ENCODE data around the gene CDH24. TPM values are rescaled to one million over a fixed set of nuclear protein-coding genes. Genes with fewer than 3 reads are reported as not detected.

CDH24 gene
- polyA plus RNA-seq, 1 donor (not counting 4 experiments of a cell fraction or from before 2014, with no cell fraction given), result 3.9 TPM

GRCh38 chr14:23066368-23066767 lies 9.0 kb upstream of the CDH24 start:
- Histone ChIP-seq H4K20me1 (ENCODE audit: control insufficient read depth, extremely low read depth, insufficient read depth, low read length) (peaks cover 19% of the 10 kb centered on the region), H3K36me3 (ENCODE audit: control insufficient read depth in 2 of 2, extremely low read depth in 1 of 2, insufficient read depth in 2 of 2, low read length in 2 of 2) (peaks cover 54 to 66% of the 10 kb centered on the region in 2 experiments)

GRCh38 chr14:23063601-23064000 lies 6.3 kb upstream of the CDH24 start:
- peaks cover 17% of the 10 kb centered on the region for H3K4me1 ChIP-seq (ENCODE audit: control insufficient read depth, extremely low read depth, insufficient read depth, low read length)
- no peak overlapping the region for H2AFZ ChIP-seq (ENCODE audit: control insufficient read depth, low read length)
- H3K27ac ChIP-seq (ENCODE audit: control insufficient read depth, insufficient read depth, low read length), result no peak overlapping the region
- no peak overlapping the region for H3K4me3 ChIP-seq (ENCODE audit: control insufficient read depth in 2 of 3, extremely low read depth in 1 of 3, insufficient read depth in 2 of 3, low read depth in 1 of 3, low read length in 3 of 3)
- H3K36me3 ChIP-seq (ENCODE audit: control insufficient read depth in 2 of 2, extremely low read depth in 1 of 2, insufficient read depth in 2 of 2, low read length in 2 of 2), result peaks cover 63 to 75% of the 10 kb centered on the region in 2 experiments
- dilution Hi-C loops (cut with MboI; ENCODE audit: extremely low pct_ligation_motif_present, low sequenced_read_pairs), result no loop called here
- H3K9me1 ChIP-seq (ENCODE audit: control insufficient read depth, extremely low read depth, insufficient read depth, low read length), result peaks cover 4% of the 10 kb centered on the region
- DNase-seq (ENCODE audit: low read depth, low spot score), result no peak
- TF ChIP-seq, protein P1, sequence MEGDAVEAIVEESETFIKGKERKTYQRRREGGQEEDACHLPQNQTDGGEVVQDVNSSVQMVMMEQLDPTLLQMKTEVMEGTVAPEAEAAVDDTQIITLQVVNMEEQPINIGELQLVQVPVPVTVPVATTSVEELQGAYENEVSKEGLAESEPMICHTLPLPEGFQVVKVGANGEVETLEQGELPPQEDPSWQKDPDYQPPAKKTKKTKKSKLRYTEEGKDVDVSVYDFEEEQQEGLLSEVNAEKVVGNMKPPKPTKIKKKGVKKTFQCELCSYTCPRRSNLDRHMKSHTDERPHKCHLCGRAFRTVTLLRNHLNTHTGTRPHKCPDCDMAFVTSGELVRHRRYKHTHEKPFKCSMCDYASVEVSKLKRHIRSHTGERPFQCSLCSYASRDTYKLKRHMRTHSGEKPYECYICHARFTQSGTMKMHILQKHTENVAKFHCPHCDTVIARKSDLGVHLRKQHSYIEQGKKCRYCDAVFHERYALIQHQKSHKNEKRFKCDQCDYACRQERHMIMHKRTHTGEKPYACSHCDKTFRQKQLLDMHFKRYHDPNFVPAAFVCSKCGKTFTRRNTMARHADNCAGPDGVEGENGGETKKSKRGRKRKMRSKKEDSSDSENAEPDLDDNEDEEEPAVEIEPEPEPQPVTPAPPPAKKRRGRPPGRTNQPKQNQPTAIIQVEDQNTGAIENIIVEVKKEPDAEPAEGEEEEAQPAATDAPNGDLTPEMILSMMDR (optimal IDR thresholded peaks at IDR 0.05 in 1 of 3, IDR thresholded peaks at IDR 0.05 in 1 of 3, conservative IDR thresholded peaks at IDR 0.05 in 1 of 3; ENCODE audit: extremely low read depth in 1 of 3, insufficient read depth in 2 of 3, low read length in 3 of 3), result no peak
- TF ChIP-seq EZH2 (IDR thresholded peaks at IDR 0.05; ENCODE audit: low read length), result no peak
- H3K79me2 ChIP-seq (ENCODE audit: control insufficient read depth, insufficient read depth, low read length), result peaks cover 36% of the 10 kb centered on the region
- no peak overlapping the region for H3K4me2 ChIP-seq (ENCODE audit: control insufficient read depth, extremely low read depth, insufficient read depth, low read depth, low read length)
- no peaks in the 10 kb centered on the region for H3K9me3 ChIP-seq (ENCODE audit: control insufficient read depth, low read depth, low read length)
- H3K9ac ChIP-seq (ENCODE audit: control insufficient read depth, extremely low read depth, insufficient read depth, low read length), result no peak overlapping the region
- no peak for FAIRE-seq
- H4K20me1 ChIP-seq (ENCODE audit: control insufficient read depth, extremely low read depth, insufficient read depth, low read length), result peaks cover 17% of the 10 kb centered on the region
- no peaks in the 10 kb centered on the region for H3K27me3 ChIP-seq (ENCODE audit: control insufficient read depth, extremely low read depth, insufficient read depth, low read length)

More at GRCh38 chr14:23066368-23066767, 9.0 kb upstream of the CDH24 start:
- Histone ChIP-seq H3K9me1 (ENCODE audit: control insufficient read depth, extremely low read depth, insufficient read depth, low read length) (peaks cover 4% of the 10 kb centered on the region), H3K27ac (ENCODE audit: control insufficient read depth, insufficient read depth, low read length) (no peak overlapping the region), H3K4me2 (ENCODE audit: control insufficient read depth, extremely low read depth, insufficient read depth, low read depth, low read length) (no peak overlapping the region), H3K27me3 (ENCODE audit: control insufficient read depth, extremely low read depth, insufficient read depth, low read length) (no peaks in the 10 kb centered on the region), H2AFZ (ENCODE audit: control insufficient read depth, low read length) (no peak overlapping the region), H3K79me2 (ENCODE audit: control insufficient read depth, insufficient read depth, low read length) (peaks cover 51% of the 10 kb centered on the region), H3K4me3 (ENCODE audit: control insufficient read depth in 2 of 3, extremely low read depth in 1 of 3, insufficient read depth in 2 of 3, low read depth in 1 of 3, low read length in 3 of 3) (no peak overlapping the region), H3K4me1 (ENCODE audit: control insufficient read depth, extremely low read depth, insufficient read depth, low read length) (peaks cover 28% of the 10 kb centered on the region), H3K9ac (ENCODE audit: control insufficient read depth, extremely low read depth, insufficient read depth, low read length) (no peak overlapping the region), H3K9me3 (ENCODE audit: control insufficient read depth, low read depth, low read length) (no peaks in the 10 kb centered on the region)
- no peak for DNase-seq (ENCODE audit: low read depth, low spot score)
- dilution Hi-C loops (cut with MboI; ENCODE audit: extremely low pct_ligation_motif_present, low sequenced_read_pairs), result no loop called here
- TF ChIP-seq EZH2 (IDR thresholded peaks at IDR 0.05; ENCODE audit: low read length), result no peak
- TF ChIP-seq, protein P1 (optimal IDR thresholded peaks at IDR 0.05 in 1 of 3, IDR thresholded peaks at IDR 0.05 in 1 of 3, conservative IDR thresholded peaks at IDR 0.05 in 1 of 3; ENCODE audit: extremely low read depth in 1 of 3, insufficient read depth in 2 of 3, low read length in 3 of 3), result no peak
- FAIRE-seq, result no peak
